Measurements from ENCODE around the gene TMEM53. TPM values are rescaled to one million over a fixed set of nuclear protein-coding genes. Genes with fewer than 3 reads are reported as not detected.
A peak's percentile ranks its signal among the peaks of the same experiment; 100 is the strongest.

TMEM53 gene
- total RNA-seq, 1 experiment from 2014 or later = 3.3 TPM

DNA sequence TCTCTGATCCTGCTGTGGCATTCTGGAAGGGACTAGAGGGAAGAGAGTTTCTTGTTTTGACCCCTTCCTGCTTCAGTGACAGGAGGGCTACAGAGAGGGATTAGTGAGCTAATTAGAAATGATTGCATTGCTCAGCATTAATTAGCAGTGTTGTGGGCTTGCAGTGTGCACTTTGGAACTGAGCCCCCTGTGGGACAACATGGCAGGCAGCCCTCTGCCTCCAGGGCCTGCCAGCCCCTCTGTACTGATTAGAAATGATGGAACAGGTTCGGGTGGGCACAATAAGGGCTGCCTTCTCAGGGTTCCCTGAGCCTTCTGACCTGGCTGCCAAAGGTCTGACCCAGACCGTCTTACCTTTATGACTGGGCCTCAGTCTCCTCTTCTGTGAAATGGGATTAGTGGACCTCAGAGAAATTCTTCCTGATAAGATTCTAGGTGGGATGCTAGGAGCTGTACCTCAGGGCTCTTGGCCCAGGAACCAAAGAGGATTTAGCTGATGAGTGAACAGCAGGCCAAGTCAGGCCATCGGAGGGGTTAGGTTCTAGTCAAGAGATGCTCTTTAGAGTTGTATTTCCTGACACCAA lies 39.6 kb downstream of the TMEM53 start:
- CTCF ChIA-PET = interaction anchor here (1.2 kb wide), 1 partner anchor 16 kb away, joined by 3 read pairs; no protein-coding TSS in a partner anchor
- POLR2A ChIA-PET (ENCODE audit: low non-redundant PET) = no interaction called here
- no peak for DNase-seq (ENCODE audit: low spot score)
- Histone ChIP-seq H3K9me3 (ENCODE audit: low read depth, low read length, poor library complexity, severe bottlenecking) (no peaks in the 10 kb centered on the region), H3K4me3 (ENCODE audit: low read depth, low read length, poor library complexity, severe bottlenecking) (no peak overlapping the region), H3K27me3 (replicated peaks; ENCODE audit: insufficient read depth, low read depth, low read length, poor library complexity) (no peaks in the 10 kb centered on the region), H3K27ac (ENCODE audit: low read depth, low read length, poor library complexity, severe bottlenecking) (no peak overlapping the region), H3K36me3 (ENCODE audit: insufficient read depth, low read length, poor library complexity, severe bottlenecking) (peaks cover 54% of the 10 kb centered on the region), H3K4me1 (ENCODE audit: insufficient read depth, low read length, poor library complexity, severe bottlenecking) (peaks cover 10% of the 10 kb centered on the region)
- intact Hi-C loops (cut with micrococcal nuclease; ENCODE audit: unreplicated experiment) = no loop called here
- TF ChIP-seq, protein P1, sequence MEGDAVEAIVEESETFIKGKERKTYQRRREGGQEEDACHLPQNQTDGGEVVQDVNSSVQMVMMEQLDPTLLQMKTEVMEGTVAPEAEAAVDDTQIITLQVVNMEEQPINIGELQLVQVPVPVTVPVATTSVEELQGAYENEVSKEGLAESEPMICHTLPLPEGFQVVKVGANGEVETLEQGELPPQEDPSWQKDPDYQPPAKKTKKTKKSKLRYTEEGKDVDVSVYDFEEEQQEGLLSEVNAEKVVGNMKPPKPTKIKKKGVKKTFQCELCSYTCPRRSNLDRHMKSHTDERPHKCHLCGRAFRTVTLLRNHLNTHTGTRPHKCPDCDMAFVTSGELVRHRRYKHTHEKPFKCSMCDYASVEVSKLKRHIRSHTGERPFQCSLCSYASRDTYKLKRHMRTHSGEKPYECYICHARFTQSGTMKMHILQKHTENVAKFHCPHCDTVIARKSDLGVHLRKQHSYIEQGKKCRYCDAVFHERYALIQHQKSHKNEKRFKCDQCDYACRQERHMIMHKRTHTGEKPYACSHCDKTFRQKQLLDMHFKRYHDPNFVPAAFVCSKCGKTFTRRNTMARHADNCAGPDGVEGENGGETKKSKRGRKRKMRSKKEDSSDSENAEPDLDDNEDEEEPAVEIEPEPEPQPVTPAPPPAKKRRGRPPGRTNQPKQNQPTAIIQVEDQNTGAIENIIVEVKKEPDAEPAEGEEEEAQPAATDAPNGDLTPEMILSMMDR (conservative IDR thresholded peaks at IDR 0.05; ENCODE audit: low read depth, low read length) = no peak
- TF ChIP-seq EZH2 (IDR thresholded peaks at IDR 0.05; ENCODE audit: borderline replicate concordance, low read depth, low read length, poor library complexity, severe bottlenecking) = no peak
- BruUV-seq (replicated peaks) = no TSS peak

DNA sequence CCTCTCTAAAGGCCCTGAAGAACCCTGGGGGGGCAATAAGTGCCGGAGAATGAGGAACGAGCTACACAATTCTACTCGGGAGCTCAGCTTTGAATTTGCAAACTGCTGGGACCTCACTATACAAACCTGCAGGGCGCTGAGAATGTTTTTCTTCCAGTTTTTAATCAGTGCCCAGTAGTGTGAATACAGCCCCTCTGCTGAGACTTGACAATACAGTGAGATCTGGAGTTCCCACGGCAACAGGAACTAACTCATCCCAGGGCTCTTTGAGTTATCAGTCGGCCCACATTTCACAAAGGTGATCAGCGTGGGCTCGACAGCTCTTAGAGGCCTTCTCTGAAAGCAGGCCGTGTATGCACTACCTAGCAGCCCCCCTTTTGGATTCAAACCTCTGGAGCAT lies 41.7 kb downstream of the TMEM53 start:
- no TSS peak for BruUV-seq (replicated peaks)
- Histone ChIP-seq H3K36me3 (ENCODE audit: insufficient read depth, low read length, poor library complexity, severe bottlenecking) (peaks cover 34% of the 10 kb centered on the region), H3K9me3 (ENCODE audit: low read depth, low read length, poor library complexity, severe bottlenecking) (no peaks in the 10 kb centered on the region), H3K27ac (ENCODE audit: low read depth, low read length, poor library complexity, severe bottlenecking) (peak overlapping the region; percentile 97), H3K4me1 (ENCODE audit: insufficient read depth, low read length, poor library complexity, severe bottlenecking) (peaks cover 10% of the 10 kb centered on the region), H3K4me3 (ENCODE audit: low read depth, low read length, poor library complexity, severe bottlenecking) (peak overlapping the region; percentile 93), H3K27me3 (replicated peaks; ENCODE audit: insufficient read depth, low read depth, low read length, poor library complexity) (no peaks in the 10 kb centered on the region)
- TF ChIP-seq EZH2 (IDR thresholded peaks at IDR 0.05; ENCODE audit: borderline replicate concordance, low read depth, low read length, poor library complexity, severe bottlenecking) = no peak
- TF ChIP-seq, protein P1 (conservative IDR thresholded peaks at IDR 0.05; ENCODE audit: low read depth, low read length) = no peak
- CTCF ChIA-PET = no interaction called here
- no peak for DNase-seq (ENCODE audit: low spot score)
- POLR2A ChIA-PET (ENCODE audit: low non-redundant PET) = no interaction called here
- intact Hi-C loops (cut with micrococcal nuclease; ENCODE audit: unreplicated experiment) = no loop called here

DNA sequence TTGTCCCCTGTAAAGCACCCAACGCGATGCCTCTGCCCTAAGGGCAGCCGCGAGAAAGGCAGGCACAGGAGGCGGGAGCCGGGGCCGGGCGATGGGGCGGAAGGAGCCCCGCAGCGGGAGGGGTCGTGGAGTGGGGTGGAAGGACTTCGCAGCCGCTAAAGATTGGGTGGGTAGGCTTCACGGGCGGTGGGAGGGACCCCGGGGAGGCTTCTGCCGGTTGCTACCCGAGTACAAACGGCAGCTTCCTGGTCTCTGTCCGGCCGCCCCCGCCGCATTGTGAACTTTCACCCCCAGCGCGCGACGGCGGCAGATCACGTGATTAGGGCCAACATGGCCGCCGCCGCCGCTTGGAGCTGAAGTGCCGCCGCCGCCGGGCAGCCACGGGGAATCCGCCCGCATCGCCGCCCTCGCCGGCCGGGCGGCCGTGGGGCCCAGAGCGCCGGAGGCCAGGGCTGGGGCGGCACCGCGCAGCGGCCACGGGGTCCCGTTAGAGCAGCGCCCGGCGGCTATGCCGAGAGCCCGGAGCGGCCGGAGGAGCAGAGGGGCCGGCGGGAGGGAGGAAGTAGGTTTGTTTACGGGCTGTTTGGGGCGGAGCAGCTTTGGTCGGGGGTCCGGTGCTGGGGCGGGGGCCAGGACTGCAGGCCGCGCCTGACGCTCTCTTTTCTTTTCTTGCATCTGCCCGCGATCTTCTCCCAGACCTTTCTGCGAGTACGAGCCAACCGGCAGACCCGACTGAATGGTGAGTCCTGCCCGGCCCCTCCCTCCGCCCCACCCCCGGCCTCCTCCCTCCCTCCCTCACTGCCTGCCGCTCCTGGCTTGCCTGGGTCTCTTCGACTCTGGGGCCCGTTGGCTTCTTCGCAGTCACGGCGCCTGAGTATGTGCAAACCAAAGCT lies 42.4 kb downstream of the TMEM53 start:
- peaks cover 27% of the 10 kb centered on the region for H3K36me3 ChIP-seq (ENCODE audit: insufficient read depth, low read length, poor library complexity, severe bottlenecking)
- TF ChIP-seq, protein P1 (conservative IDR thresholded peaks at IDR 0.05; ENCODE audit: low read depth, low read length) = no peak
- no peak for TF ChIP-seq EZH2 (IDR thresholded peaks at IDR 0.05; ENCODE audit: borderline replicate concordance, low read depth, low read length, poor library complexity, severe bottlenecking)
- POLR2A ChIA-PET (ENCODE audit: low non-redundant PET) = no interaction called here
- CTCF ChIA-PET = interaction anchor here (1.2 kb wide), 1 partner anchor 414 kb away, joined by 3 read pairs; no protein-coding TSS in a partner anchor
- H3K4me1 ChIP-seq (ENCODE audit: insufficient read depth, low read length, poor library complexity, severe bottlenecking) = peaks cover 10% of the 10 kb centered on the region
- peak overlapping the region; percentile 97 for H3K27ac ChIP-seq (ENCODE audit: low read depth, low read length, poor library complexity, severe bottlenecking)
- intact Hi-C loops (cut with micrococcal nuclease; ENCODE audit: unreplicated experiment) = no loop called here
- no peaks in the 10 kb centered on the region for H3K9me3 ChIP-seq (ENCODE audit: low read depth, low read length, poor library complexity, severe bottlenecking)
- no peaks in the 10 kb centered on the region for H3K27me3 ChIP-seq (replicated peaks; ENCODE audit: insufficient read depth, low read depth, low read length, poor library complexity)
- no TSS peak for BruUV-seq (replicated peaks)
- H3K4me3 ChIP-seq (ENCODE audit: low read depth, low read length, poor library complexity, severe bottlenecking) = peak overlapping the region; percentile 93
- peak; percentile 90 for DNase-seq (ENCODE audit: low spot score)
